ENCODE data around the gene AIM2.

Gene AIM2

GRCh38 chr1:159076438-159077119 is at the start of gene AIM2:
AIM2 (minus strand) TSS chr1:159076766; CDS start chr1:159073499, 3,267 bp downstream.
- Mint-ChIP-seq H3K27ac (no peak within 1 kb of the TSS), H3K36me3 (ENCODE audit: low read depth) (no peaks in the 10 kb centered on the region), H3K4me1 (no peaks in the 10 kb centered on the region), H3K27me3 (ENCODE audit: low read depth) (no peaks in the 10 kb centered on the region), H3K4me3 (no peak within 1 kb of the TSS), H3K9me3 (no peaks in the 10 kb centered on the region)
- no peak for TF ChIP-seq CTCF (IDR thresholded peaks at IDR 0.05; ENCODE audit: unreplicated experiment in 3 of 3)

- Mint-ChIP-seq H3K4me3 (no peak overlapping the region), H3K36me3 (ENCODE audit: low read depth) (no peaks in the 10 kb centered on the region), H3K4me1 (no peaks in the 10 kb centered on the region), H3K27ac (no peak overlapping the region), H3K27me3 (ENCODE audit: low read depth) (no peaks in the 10 kb centered on the region), H3K9me3 (no peaks in the 10 kb centered on the region)
- TF ChIP-seq CTCF (IDR thresholded peaks at IDR 0.05; ENCODE audit: unreplicated experiment in 3 of 3) = no peak
Measured at GRCh38 chr1:159123587-159123986, 47.0 kb upstream of the AIM2 start.

- Mint-ChIP-seq H3K9me3 (no peaks in the 10 kb centered on the region), H3K27me3 (ENCODE audit: low read depth) (no peaks in the 10 kb centered on the region), H3K4me1 (no peaks in the 10 kb centered on the region), H3K4me3 (no peak overlapping the region), H3K27ac (no peak overlapping the region), H3K36me3 (ENCODE audit: low read depth) (no peaks in the 10 kb centered on the region)
- TF ChIP-seq CTCF (IDR thresholded peaks at IDR 0.05; ENCODE audit: unreplicated experiment in 3 of 3) = no peak
Measured at GRCh38 chr1:159122005-159122621, 45.5 kb upstream of the AIM2 start.

GRCh38 chr1:159121526-159121925 is 45.0 kb upstream of the AIM2 start:
- no peak for TF ChIP-seq CTCF (IDR thresholded peaks at IDR 0.05; ENCODE audit: unreplicated experiment in 3 of 3)
- no peaks in the 10 kb centered on the region for H3K9me3 Mint-ChIP-seq
- H3K4me3 Mint-ChIP-seq = no peak overlapping the region
- no peaks in the 10 kb centered on the region for H3K36me3 Mint-ChIP-seq (ENCODE audit: low read depth)
- no peak overlapping the region for H3K27ac Mint-ChIP-seq
- no peaks in the 10 kb centered on the region for H3K4me1 Mint-ChIP-seq
- H3K27me3 Mint-ChIP-seq (ENCODE audit: low read depth) = no peaks in the 10 kb centered on the region

- Mint-ChIP-seq H3K4me3 (no peak overlapping the region), H3K4me1 (no peaks in the 10 kb centered on the region), H3K36me3 (ENCODE audit: low read depth) (no peaks in the 10 kb centered on the region), H3K27ac (no peak overlapping the region), H3K27me3 (ENCODE audit: low read depth) (no peaks in the 10 kb centered on the region), H3K9me3 (no peaks in the 10 kb centered on the region)
- TF ChIP-seq CTCF (IDR thresholded peaks at IDR 0.05; ENCODE audit: unreplicated experiment in 3 of 3) = no peak
Measured at GRCh38 chr1:159120317-159120716, 43.8 kb upstream of the AIM2 start.
